Measurements from ENCODE around the gene PLEKHB1. TPM values are rescaled to one million over a fixed set of nuclear protein-coding genes. Genes with fewer than 3 reads are reported as not detected.

Gene PLEKHB1
- total RNA-seq = 100 to 1,000 TPM in 1 of 6 donors, 10 to 100 TPM in 5; 21.7 to 103 (median 57.1) TPM

- TF ChIP-seq POLR2AphosphoS5 (IDR thresholded peaks at IDR 0.05) = no peak
- no peak for TF ChIP-seq CTCF (IDR thresholded peaks at IDR 0.05)
- no peak for TF ChIP-seq POLR2A (IDR thresholded peaks at IDR 0.05)
- WGBS, 2 donors = 50 to 57% methylated on average over 17 to 23 of the region's 26 CpGs
- Histone ChIP-seq H3K4me3 (peak within 1 kb of the TSS in 3 of 4 donors; percentile 34 to 48 (median 39)), H3K4me1 (peaks cover 5 to 11% (median 7%) of the 10 kb centered on the region in 4 donors), H3K9me3 (no peaks in the 10 kb centered on the region), H3K36me3 (no peaks in the 10 kb centered on the region), H3K27ac (peak within 1 kb of the TSS in 1 of 4 donors; percentile 47), H3K27me3 (no peaks in the 10 kb centered on the region)
- DNase-seq = peak in 1 of 2 donors; percentile 56
- ATAC-seq (ENCODE audit: low FRiP score in 2 of 2) = no peak
Observed at GRCh38 chr11:73645972-73646631, at the start of gene PLEKHB1. TSS of gene PLEKHB1 (plus strand) at chr11:73646581. CDS start at chr11:73646609, 28 bp downstream.

- Histone ChIP-seq H3K9me3 (no peaks in the 10 kb centered on the region), H3K27ac (peak overlapping the region; percentile 61 to 90 (median 78)), H3K4me1 (peaks cover 8 to 20% (median 15%) of the 10 kb centered on the region in 4 donors), H3K4me3 (peak overlapping the region; percentile 59 to 87 (median 70)), H3K27me3 (no peaks in the 10 kb centered on the region), H3K36me3 (no peaks in the 10 kb centered on the region)
- DNase-seq (no peak), ATAC-seq (ENCODE audit: low FRiP score in 2 of 2) (no peak)
- 4 to 5% methylated on average over 14 to 23 of the region's 27 CpGs for WGBS, 2 donors
- TF ChIP-seq EP300 (IDR thresholded peaks at IDR 0.05) (no peak), POLR2AphosphoS5 (IDR thresholded peaks at IDR 0.05) (no peak), CTCF (IDR thresholded peaks at IDR 0.05) (no peak), POLR2A (IDR thresholded peaks at IDR 0.05) (no peak)
Observed at GRCh38 chr11:73597336-73597955, 48.9 kb upstream of the PLEKHB1 start.

- Histone ChIP-seq H3K4me1 (peaks cover 8 to 20% (median 15%) of the 10 kb centered on the region in 4 donors), H3K27me3 (no peaks in the 10 kb centered on the region), H3K9me3 (no peaks in the 10 kb centered on the region), H3K4me3 (peak within 1 kb of the TSS; percentile 59 to 87 (median 70)), H3K27ac (peak within 1 kb of the TSS; percentile 61 to 90 (median 78)), H3K36me3 (no peaks in the 10 kb centered on the region)
- DNase-seq (peak; percentile 98 to 99), ATAC-seq (ENCODE audit: low FRiP score in 2 of 2) (peak; percentile 99)
- peak; percentile 13 to 81 (median 44) for TF ChIP-seq CTCF (IDR thresholded peaks at IDR 0.05)
- peak in 3 of 4 donors; percentile 19 to 71 (median 48) for TF ChIP-seq POLR2A (IDR thresholded peaks at IDR 0.05)
- no peak for TF ChIP-seq EP300 (IDR thresholded peaks at IDR 0.05)
- peak; percentile 61 to 76 for TF ChIP-seq POLR2AphosphoS5 (IDR thresholded peaks at IDR 0.05)
- WGBS, 2 donors = 0 to 1% methylated on average over 15 to 46 of the region's 64 CpGs
Observed at GRCh38 chr11:73597956-73598718, 48.2 kb upstream of the PLEKHB1 start, which contains the start of gene FAM168A. TSS of gene FAM168A (minus strand) at chr11:73598112. CDS start at chr11:73468474, 129,638 bp downstream.

- H3K4me3 ChIP-seq = peak overlapping the region; percentile 59 to 87 (median 70)
- H3K36me3 ChIP-seq = no peaks in the 10 kb centered on the region
- no peaks in the 10 kb centered on the region for H3K9me3 ChIP-seq
- no peak for TF ChIP-seq POLR2A (IDR thresholded peaks at IDR 0.05)
- TF ChIP-seq POLR2AphosphoS5 (IDR thresholded peaks at IDR 0.05) = no peak
- no peak for TF ChIP-seq EP300 (IDR thresholded peaks at IDR 0.05)
- TF ChIP-seq CTCF (IDR thresholded peaks at IDR 0.05) = no peak
- peak overlapping the region; percentile 61 to 90 (median 78) for H3K27ac ChIP-seq
- ATAC-seq (ENCODE audit: low FRiP score in 2 of 2) = no peak
- peaks cover 8 to 20% (median 15%) of the 10 kb centered on the region in 4 donors for H3K4me1 ChIP-seq
- no peaks in the 10 kb centered on the region for H3K27me3 ChIP-seq
- WGBS, 2 donors = 34 to 35% methylated on average over 20 of the region's 20 CpGs
- DNase-seq = no peak
Observed at GRCh38 chr11:73598719-73599379, 47.5 kb upstream of the PLEKHB1 start.
